ENCODE measurements around the gene PPM1L.
"Not testable (repeated sequence)": the region's sequence is repeated elsewhere in the genome, so short reads cannot be mapped to it uniquely, and the experiment has no call there.

Gene PPM1L

DNA sequence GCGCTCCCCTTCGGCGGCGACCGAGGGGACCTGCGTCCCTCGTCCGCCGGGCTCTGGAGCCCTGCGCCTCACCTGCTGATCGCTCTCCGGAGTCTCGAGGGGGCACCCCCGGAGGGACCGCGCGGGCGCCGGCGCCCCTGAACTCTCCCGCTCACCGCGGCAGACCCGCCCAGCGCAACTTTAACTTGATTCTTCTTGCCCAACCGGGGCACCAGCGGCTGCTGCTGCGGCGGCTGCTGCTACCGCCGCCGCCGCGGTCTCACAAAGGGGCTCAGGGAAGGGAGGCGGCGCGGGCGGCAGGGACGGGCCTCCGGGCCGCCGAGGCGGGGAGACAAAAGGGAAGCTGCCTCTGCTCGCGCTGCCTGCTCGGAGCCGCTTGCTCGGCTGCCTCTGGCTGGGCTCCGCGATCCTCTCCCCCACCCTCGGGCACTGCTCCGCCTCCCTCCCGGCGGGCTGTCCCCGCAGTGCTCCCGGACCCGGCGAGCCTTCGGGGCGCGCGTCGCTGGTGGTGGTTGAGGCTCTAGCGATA, at the start of gene PPM1L:
Gene PPM1L (plus strand): TSS at position 456 of the 529 bp plus-strand sequence.
- DNase-seq (ENCODE audit: low spot score) = peak; percentile 33

DNA sequence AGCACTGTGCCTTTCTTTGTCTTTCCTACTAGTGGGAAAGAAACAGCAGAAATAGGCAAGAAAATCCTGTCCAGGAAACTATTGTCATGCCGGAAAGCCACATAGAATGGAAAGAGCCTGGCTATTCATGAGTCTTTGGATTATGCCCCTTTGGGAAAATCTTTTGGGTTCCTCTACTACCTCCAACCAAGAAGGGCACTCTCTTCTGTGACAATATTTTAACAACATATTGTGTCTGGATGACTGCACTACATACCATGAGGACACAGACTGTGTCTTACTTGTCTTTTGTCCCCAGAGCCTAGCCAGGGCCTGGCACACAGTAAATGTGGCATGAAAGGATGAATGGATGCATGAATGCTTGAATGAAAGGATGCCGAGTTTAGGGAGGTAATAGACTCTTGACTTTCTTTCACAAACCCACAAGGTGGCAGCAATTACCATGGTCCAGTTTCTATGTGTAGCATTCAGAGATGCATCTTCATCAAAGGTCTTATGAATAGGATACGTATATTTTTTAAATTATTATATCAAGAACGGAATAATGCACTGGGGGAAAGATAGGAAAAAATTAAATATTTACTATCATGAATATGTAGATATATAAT, 48.7 kb upstream of the PPM1L start:
- DNase-seq (ENCODE audit: low spot score) = peak; percentile 39

DNA sequence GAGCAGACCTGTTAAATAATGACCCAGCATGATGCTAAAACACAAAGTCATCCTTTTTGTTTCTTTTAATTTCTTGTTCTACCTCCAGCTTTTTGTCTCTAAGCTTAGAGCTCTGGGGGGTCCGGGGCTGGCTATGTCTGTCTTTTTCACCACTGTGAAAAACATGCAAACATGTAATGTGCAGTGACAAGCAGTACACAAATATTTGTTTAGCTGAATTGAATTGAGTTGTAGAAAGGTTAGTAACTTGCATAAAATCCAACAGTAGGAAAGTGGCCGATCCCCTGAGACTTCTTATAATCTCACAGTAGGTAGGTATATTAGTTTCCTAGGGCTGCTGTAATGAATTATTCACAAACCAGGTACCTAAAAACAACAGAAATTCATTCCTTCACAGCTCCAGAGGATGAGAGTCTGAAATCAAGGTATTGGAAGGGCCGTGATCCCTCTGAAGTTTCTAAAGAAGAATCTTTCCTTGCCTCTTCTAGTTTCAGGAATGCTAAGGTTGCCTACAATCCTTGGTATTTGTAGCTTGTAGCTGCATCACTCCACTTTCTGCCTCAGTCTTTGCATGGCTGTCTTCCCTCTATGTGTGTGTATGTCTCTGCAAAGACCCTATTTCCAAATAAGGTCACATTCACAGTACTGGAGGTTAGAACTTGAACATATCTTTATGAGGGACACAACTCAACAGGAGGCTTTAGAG, 46.4 kb upstream of the PPM1L start:
- DNase-seq (ENCODE audit: low spot score) = no peak

DNA sequence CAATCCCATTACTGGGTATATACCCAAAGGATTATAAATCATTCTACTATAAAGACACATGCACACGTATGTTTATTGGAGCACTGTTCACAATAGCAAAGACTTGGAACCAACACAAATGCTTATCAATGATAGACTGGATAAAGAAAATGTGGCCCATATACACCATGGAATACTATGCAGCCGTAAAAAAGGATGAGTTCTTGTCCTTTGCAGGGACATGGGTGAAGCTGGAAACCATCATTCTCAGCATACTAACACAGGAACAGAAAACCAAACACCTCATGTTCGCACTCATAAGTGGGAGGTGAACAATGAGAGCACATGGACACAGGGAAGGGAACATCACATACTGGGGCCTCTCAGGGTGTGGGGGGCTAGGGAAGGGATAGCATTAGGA, 42.9 kb upstream of the PPM1L start:
- DNase-seq (ENCODE audit: low spot score) = not testable (repeated sequence)

DNA sequence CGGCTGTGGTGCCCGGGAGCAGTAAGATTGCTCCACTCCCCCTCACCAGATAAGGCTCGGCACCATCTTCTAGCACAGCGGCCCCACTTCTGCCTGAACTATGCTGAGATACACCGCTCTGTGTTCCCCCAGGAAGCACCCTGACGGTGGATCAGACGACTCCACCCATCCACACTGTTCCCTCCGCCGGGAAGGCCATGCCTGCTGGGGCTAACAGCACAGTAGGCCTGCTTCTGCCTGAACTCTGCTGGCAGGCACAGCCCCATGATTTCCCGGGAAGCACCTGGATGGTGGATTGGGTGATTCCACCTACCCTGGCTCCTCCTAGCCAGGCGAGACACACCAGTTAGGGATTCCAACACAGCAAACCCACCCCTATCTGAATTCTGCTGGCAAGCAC, 36.3 kb upstream of the PPM1L start:
- DNase-seq (ENCODE audit: low spot score) = no peak

DNA sequence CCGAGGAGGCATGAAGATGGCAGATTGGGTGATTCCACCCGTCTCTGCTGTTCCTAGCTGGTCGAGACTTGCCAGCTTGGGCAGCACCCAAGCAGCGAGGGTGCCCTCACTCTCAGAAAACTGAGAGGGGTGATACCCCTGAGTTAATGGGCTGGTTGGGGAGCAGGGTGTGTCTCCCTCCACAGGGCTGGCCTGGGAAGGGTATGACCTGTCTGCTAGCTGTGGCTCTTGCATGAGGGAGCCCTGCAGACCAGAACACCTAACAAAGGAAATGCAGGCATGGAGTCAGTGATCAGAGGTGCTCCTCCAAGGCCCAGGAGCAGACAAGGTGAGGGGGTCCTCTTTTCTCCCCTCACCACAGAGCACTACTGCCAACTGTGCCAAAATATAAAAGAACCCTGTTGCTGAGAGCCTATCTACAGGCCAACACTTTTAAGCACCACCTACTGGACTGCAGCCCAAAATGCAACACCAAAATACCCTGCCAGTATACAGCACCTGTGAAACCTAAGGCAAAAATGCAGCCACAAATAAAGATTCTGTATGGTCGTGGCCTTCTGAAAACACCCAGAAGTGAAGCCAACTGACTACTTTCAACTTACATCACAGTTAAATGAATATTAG, 35.8 kb upstream of the PPM1L start:
- no peak for DNase-seq (ENCODE audit: low spot score)

DNA sequence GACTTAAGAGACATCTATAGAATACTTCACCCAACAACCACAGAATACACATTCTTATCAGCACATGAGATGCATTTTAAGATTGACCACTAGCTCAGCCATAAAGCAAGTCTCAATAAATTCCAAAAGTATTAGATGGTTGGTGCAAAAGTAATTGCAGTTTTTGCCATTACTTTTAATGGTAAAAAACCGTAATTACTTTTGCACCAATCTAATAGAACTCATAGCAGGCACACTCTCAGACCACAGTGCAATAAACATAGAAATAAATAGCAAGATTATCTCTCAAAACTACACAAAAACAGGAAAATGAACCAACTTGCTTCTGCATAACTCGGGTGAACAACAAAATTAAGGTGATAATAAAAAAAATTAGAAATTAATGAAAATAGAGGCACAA, 33.7 kb upstream of the PPM1L start:
- DNase-seq (ENCODE audit: low spot score) = no peak

DNA sequence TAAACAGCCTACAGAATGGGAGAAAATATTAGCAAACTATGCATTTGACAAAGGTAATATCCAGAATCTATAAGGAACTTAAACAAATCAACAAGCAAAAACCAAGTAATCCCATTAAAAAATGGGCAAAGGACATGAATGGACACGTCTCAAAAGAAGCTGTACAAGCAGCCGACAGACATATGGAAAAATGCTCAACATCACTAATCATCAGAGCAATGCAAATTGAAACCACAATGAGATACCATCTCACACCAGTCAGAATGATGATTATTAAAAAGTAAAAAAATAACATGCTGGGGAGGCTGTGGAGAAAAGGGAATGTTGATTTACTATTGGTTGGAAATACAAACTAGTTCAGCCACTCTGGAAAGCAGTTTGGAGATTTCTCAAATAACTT, 30.7 kb upstream of the PPM1L start:
- DNase-seq (ENCODE audit: low spot score) = no peak

DNA sequence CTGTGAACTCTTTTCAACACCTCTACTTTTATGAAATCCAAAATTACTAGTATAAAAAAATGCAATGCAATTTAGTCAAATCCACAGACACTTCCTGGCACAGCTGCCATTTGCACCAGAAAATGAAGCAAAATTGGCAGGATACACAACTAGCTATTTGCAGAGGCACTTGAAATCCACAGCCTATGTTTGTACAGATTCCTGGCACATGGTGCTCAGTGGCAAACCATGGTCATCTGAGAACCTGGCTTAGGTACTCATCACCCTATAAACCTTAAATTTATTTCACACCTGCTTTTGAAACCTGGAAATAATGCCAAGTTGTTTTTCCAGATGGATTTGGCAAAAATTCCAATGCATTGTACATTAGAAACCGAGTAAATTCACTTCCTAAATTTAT, 20.2 kb upstream of the PPM1L start:
- DNase-seq (ENCODE audit: low spot score) = no peak

DNA sequence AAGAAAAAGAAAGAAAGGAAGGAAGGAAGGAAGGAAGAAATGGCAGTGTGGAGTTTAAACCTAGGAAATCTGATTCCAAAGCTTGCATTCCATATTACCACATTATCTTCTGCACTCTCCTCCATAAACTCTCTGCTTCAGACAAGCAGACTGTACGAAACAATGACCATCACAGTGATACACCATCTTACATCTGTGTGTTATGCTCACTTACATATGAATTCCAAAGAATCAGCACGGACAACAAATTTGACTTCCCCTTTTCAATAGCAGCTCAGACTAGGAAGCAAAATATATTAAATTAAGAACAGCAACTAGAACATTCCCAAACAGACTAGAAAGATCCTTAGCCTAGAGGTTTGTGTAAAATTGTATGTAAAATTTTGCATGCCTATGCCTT, 18.0 kb upstream of the PPM1L start:
- DNase-seq (ENCODE audit: low spot score) = no peak

DNA sequence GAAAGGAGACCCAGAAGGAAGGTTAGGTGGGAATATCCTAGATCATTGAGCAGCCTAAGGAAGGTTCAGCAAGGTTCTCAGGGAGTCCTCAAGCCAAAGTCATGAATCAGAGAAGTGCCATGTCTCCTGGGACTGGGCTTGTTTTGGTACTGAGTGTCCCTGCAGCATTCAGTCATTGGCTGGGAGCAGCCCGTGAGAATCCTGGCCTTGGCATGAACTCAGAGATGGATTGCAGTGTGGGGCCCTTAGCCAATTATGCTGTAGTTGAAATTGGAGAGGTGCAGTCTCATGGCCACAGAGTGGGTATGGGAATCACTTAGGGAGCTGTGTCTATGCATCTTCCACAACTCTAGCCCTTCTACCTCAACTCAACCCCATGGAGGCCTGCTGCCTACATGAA, 17.0 kb upstream of the PPM1L start:
- no peak for DNase-seq (ENCODE audit: low spot score)

DNA sequence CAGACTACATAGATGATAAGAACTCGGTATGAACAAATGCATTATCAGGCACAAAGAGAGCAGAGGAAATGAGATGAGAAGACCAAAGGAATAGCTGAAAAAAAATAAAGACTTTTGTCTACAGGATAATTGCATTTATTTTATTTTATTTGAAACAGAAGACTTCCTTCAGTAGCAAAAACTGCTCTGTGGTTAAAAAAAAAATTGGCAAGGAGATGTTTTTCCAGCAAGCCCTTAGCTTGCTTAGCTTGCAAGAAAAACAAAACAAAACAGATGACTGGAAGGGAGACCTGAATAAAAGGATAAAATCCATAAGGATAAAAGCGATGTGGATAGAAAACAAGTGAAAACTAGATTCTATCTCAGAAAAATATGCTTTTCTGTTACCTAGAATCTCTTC, 9.1 kb upstream of the PPM1L start:
- DNase-seq (ENCODE audit: low spot score) = no peak

DNA sequence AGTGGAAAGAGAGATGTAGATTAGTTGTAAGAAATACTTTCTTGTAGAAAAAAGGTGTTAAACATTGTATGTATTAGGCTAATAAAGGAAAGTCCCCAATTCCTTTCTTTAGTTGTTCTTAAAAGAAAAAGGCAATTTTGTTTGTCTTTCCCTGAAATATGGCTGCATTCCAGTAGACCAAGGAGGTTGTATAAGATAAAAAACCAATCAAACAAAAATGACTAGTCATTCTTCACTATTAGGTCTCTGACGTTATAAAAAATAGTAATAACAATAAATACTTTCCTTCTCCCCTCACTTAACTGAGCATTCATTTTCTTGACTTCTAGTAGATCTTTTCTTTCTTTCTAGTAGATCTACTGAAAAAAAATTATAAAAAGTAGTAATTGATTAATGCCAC, 8.6 kb upstream of the PPM1L start:
- DNase-seq (ENCODE audit: low spot score) = no peak

DNA sequence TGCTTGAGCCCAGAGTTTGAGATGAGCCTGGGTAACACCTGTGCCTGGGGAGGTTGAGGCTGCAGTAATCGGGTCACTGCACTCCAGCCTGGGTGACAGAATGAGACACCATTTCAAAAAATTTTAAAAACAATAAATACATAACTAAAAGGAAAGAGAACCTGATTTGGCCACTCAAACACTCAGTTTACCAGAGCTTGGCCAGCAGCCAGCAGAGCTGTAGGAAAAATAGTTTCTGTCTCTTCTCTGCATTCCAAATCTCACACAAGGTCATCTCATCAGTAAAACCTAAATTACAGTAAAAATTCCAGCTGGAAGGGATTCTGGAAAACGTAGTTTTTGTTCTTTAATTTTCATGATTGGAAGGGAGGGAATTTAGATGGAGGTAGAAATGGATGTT, 7.8 kb upstream of the PPM1L start:
- DNase-seq (ENCODE audit: low spot score) = no peak

DNA sequence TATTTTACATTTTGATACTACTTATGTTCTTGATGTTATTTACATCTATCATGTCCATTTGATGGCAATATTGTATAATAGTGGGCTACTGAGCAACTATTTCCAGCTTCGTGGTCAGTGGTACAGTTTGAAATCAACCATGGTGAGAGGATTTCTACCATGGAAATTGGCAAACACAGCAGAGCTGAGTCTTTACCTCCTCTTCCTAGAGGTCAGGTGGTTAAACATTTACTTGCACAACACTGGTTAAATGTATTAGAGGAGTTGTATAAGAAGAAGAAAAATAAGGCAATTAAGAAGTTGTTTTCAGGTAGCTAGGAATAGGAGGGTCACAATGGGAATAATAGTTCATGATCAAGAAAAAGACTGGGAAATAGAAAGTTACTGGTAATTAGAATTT, 7.2 kb upstream of the PPM1L start:
- DNase-seq (ENCODE audit: low spot score) = no peak

DNA sequence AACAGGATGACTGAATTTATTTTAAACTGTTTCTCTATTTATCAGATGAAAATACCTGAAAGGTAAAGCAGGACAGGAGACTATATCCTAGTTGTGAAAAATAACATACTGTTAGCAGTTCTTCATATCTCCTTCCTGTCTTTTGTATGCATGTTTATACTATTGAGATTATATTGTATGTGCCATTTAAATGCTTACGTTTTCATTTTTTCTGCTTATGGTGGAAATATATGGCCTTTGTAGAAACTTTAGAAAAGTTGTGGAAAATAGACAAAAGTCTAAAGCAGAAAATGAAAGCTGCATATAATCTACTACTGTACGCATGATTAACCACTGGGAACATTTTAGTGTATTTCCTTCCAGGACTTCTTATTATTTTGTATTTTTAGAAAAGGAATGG, 2.1 kb upstream of the PPM1L start:
- no peak for DNase-seq (ENCODE audit: low spot score)

DNA sequence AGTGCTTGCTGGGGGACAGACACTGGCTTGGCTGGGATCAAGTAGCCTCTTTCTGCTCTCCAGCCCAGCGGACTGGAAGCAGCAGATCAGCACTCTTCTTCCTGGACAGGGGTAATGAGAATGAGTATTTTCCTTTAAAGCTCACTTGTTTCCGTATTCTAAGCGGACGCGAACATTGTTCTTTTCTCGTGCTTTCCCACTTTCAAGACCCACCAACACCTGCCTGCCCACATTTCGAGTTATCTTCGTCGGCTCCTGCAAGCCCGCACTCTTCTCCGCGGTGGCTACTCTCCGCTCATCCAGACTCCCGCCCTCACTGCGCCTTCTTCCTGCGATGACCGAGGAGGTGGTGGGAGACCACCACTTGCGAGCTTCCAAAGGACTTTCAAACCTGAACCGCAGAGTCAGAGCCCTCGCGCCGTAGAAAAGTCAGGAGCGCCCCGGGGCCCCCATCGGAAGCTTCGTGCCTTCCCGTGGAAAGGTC, 1.6 kb upstream of the PPM1L start:
- no peak for DNase-seq (ENCODE audit: low spot score)

DNA sequence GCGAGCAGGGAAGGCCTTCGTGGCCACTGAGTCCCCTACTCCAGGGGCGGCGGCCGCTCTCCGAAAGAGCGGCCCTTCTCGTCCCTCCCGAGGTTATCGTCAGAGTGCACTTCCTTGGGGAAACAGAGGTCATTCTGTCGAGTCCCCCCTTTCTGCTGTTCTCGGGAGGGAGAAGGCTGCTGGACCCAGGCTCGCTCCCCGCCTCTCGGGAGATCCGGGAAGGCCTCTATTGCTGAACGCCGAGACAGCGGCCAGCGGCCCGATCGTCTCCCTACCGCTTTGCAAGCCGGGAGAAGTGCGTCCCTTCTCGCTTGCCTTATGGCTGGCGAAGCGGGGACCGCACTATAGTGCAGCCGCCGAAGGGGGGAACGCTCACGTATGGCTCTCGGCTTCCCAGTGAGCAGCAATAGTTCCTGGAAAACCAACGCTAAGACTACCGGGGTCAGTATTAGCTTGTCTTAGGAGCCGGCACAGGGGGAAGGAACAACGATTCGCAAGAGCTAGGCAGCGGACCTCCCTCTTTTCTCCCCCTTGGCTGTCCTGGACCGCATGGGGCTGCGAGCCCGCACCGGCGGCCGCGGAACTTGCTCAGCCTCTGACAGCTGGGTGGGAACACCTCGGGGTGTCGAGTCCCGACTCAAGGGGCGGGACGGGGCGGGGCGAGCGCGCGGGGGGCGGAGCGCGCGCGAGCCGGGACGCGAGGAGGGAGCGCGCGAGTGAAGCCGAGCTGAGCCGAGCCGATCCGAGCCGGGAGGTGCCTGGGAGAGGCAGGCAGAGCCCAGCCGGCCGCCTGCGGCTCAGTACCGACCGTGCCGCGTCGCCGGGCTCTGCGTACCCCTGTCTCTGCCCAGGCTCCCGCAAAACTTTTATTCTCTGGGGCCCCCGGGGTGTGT, 930 bp upstream of the PPM1L start:
- DNase-seq (ENCODE audit: low spot score) = peak; percentile 90

DNA sequence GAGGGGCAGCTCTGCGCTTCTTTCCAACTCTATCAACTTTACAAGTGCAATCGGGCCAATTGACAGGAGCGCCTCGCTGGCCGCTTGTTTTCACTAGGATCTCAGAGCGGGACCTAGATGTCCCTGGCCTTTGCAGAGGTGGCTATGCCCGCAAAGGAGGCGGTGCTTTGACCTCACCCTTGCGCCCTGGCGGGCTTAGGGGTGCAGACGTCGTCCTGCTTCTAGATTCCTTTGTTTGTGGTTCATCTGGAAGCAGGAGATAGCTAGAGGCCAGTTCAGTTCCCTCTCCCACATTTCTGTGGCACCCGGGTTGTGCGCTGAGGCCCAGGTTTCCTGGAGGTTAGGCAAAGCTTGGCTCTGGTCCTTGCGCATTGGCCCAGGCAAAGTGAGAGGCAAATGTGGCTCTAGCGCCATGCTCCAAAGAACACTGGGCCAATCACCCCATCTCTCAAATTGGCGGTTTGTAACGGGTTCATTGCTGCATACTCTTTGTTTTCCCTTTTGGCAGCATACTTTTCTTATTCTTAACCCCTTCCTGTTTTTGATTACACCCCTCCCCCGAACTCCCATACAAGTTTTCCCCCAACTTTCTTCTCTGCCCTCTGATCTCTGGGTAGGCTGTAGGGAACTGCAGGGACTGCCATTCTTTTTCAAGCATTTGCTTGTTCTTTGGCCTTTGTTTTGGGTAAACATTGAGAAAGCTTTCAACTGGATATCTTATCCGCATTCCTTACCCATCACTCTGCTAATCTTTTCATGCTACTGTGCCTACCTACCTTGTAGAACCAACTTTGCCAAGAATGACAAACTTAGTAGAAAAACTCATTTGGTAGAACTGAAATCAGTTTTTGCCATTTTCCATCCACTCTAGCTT, 1.4 kb downstream of the PPM1L start:
- no peak for DNase-seq (ENCODE audit: low spot score)

DNA sequence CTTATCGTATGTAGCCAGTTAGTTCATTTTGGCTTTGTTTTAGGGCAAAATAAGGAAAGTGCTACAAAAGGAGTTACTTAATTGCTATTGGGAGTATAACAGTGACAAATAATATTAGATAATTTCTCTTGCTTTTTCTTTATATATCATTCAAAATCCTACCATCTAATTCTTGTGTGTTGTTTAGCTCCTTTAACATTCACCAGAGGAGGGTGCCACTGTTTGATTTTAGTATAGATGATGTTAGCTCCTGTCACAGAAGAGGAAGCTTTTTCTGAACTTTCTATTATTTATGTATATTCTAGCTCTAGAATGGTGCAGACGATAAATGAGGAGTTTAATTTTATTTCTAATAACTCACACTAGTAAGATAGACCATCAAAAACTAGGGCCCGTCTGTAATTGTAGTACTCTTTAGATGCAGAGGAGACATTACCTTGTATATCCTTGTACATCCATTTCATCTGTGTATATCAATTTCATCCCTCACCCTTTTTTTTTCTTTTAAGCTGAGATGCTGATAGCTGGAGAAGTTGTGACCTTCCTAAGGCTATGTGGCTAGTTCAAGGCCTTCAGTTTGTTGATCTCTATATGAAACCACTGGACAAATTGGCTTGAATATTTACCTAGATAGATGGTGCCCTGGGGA, 3.0 kb downstream of the PPM1L start:
- no peak for DNase-seq (ENCODE audit: low spot score)

DNA sequence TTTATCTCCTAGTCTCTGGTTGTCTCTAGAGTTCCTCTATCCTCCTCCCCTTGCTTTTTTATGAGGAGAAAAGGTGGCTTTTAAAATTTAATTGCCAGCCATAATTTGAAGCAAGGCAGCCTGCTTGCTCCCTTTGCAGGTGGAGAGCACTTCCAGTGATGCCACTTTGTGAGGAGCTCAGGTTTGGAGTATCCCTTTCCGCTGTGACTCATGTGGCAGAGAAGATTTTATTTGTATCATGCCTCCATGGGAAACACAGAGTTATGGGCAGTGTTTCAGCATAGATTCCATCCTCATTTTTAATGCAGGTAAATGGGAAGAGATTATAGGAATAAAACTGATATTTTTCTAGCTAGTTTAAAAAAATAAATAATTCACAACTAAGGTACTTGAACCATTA, 7.0 kb downstream of the PPM1L start:
- DNase-seq (ENCODE audit: low spot score) = no peak

All from activated CD4-positive, alpha-beta T cell treated with anti-CD3 and anti-CD28 coated beads, Interleukin-2, Interleukin-4, amounts not matched to agents 100 ng/mL and 50 ng/mL, durations not matched to agents 16 hours and 8 hours (primary cell).